Hepatic stellate cell (primary cell): ENCODE results near the gene KCNH4.
"Not testable (repeated sequence)": the region's sequence is repeated elsewhere in the genome, so short reads cannot be mapped to it uniquely, and the experiment has no call there.

Experiments used
- DNase-seq: peaks from one replicate; pipeline ENCODE4 v3.0.0; 2011; ENCODE audit warnings: low spot score

Gene KCNH4

DNA sequence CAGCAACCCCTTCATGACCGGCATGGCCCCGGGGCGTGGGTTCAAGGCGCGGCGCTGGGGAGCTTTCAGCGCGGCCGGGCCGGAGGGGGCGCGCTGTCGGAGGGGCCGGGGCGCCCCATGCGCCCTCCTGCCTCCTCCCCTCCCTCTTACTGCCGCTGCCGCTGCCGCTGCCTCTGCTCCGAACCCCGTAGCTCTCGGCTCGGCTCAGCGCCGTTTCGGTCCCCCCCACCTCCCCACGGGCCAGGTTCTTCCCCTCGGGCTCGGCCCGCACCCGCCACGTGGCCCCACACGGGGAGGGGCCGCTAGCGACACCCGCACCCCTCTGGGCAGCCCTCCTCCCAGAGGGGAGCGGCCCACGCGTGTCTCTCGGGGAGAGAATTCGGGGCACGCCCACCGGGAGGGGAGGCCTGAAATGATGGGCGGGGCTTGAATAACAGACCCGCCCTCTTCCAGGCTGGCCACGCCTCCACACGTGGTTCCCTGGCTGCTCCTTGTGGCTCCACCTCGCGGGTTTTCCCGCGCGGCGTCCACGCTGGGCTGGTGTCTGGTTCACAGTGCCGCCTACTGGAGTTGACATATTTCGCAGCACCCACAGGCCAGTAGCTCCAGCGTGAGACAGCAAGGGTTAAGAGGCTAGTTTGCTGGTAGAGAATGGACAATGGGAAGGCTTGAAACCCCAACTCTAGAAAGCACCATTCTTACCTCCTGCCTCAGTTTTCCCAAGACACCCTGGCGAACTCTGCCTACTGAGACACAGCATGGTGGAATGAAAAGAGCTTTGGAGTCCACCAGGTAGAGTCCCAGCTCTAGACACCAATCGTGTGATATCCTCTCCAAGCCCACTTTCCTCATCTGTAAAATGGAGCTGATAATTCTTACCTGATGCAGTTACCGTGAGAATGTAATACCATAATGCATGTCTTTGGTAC lies at the start of gene KCNH4:
KCNH4 (minus strand) TSS at position 221 of the 929 bp plus-strand sequence; CDS start at position 24, 197 bp downstream.
- DNase-seq, result peak; percentile 78

GRCh38 chr17:42230225-42230624 lies 49.3 kb upstream of the KCNH4 start:
- no peak for DNase-seq

DNA sequence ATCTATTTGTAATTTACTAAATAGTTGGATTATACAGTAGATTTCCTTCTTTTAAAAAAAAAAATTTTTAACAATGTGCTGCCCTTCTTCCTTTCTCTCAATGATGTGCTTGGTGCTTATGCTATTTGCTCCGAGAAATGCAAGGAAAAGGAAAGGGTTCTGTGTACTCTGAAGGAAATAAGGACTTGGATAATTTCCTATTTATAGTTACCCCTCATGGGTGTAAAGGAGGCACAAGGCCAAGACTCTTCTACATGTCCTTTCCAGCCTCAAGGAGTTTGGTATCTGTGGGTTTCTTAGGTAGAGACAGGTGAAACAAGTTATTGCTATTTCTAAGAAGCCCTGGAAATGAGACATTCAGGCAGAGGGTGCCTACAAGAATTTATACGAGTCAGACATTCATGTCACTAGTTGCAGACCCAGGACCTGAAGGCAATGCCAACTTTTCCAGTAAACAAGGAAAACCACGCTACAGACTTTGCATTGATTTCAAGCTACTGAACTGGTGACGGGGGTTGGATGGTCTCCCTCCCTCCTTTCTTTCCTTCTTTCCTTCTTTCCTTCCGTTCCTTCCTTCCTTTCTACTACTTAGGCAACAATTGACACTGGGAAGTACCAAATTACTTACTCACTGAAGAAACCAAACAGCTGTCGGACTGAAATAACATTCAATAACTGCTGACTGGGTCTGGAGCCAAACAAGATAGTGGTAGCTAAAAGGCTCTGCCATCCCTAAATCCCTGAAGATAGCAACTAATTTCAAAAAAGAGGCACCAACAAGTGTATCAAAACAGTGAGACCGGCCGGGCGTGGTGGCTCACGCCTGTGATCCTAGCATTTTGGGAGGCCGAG lies 47.1 kb upstream of the KCNH4 start:
- DNase-seq, result peak; percentile 50

DNA sequence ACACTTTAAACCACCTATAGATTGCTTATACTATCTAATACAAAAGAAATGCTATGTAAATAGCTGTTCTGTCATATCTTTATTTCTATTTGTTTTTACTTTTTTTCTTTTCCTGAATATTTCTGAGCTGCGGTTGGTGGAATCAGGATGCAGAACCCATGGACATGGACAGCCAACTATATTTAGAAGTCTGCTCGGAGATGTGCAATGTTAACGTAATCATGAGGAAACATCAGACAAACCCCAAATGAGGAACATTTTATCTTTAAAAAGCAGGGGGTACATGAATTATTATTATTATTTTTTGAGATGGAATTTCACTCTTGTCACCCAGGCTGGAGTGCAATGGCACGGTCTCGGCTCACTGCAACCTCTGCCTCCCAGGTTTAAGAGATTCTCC lies 44.7 kb upstream of the KCNH4 start:
- no peak for DNase-seq

- DNase-seq, result no peak
These were observed 43.7 kb upstream of the KCNH4 start for GRCh38 chr17:42224651-42225050.

DNA sequence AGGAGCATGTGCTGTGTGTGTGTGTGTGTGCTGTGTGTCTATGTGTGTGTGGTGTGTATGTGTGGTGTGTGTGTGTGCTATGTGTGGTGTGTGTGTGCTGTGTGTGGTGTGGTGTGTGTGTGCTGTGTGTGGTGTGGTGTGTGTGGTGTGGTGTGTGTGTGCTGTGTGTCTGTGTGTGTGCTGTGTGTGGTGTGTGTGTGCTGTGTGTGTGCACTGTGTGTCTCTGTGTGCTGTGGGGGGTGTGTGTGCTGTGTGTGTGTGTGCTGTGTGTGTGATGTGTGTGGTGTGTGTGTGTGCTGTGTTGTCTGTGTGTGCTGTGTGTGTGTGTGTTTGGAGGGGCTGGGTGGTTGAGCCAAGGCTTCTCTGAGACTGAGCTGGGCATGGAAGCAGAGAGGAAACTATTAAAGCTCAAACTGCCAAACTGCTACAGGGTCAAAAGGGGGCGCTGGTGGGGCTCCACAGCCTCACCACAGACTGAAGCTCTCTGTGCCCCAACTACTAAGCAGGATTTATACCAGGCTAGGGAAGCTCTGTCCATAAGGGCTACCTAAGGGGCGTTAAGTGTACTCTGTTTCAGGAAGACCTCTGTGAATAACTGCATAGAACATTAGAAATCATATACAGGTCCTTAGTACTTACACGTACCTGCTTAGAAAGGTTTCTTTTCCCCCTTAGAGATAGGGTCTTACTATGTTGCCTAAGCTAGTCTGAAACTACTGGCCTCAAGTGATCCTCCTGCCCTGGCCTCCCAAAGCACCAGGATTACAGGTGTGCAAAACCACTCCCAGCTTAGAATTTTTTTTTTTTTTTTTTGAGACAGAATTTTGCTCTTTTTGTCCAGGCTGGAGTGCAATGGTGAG lies 41.2 kb upstream of the KCNH4 start:
- peak; percentile 57 for DNase-seq

GRCh38 chr17:42219280-42219679 lies 38.3 kb upstream of the KCNH4 start:
- not testable (repeated sequence) for DNase-seq

- DNase-seq, result no peak
These were observed 33.2 kb upstream of the KCNH4 start for GRCh38 chr17:42214156-42214555.

GRCh38 chr17:42212382-42212781 lies 31.4 kb upstream of the KCNH4 start:
- DNase-seq, result no peak

- not testable (repeated sequence) for DNase-seq
These were observed 31.0 kb upstream of the KCNH4 start for GRCh38 chr17:42211921-42212341.

GRCh38 chr17:42210046-42210445 lies 29.1 kb upstream of the KCNH4 start:
- no peak for DNase-seq

GRCh38 chr17:42206153-42206612 lies 25.2 kb upstream of the KCNH4 start:
- not testable (repeated sequence) for DNase-seq

- no peak for DNase-seq
These were observed 22.4 kb upstream of the KCNH4 start for GRCh38 chr17:42203354-42203753.

DNA sequence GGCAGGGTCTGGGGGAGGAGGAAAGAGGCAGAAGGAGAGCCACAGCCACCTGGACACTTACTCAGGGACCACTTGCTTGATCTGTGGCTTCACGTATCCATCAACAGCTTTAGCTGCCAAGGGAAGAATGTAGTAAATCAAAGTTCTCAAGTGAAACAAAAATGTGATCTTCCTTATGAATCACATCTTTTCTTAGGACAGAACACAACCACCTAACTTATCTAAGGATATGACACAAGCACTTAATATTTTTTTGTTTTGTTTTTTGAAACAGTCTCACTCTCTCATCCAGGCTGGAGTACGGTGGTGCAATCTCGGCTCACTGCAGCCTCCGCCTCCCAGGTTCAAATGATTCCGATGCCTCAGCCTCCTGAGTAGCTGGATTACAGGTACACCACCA lies 21.8 kb upstream of the KCNH4 start:
- no peak for DNase-seq

DNA sequence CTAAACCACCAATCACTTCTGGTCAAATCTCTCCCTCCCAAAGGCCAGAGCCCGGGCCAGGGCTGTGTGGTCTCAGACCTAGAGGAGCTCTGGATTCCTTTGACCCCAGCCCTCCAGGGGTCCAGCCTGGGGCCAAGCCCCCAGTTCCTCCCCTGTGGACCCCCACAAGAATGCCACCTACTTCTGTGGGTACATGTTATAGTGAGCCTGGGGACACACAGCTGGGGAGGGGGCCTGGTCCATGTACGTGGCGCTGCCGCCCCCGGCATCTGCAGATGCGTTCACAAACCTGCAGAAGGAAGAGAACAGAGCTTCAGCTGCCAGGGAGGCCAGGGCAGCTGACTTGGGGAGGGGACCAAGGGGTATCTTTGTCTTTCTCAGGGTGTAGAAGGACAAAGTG lies 21.2 kb upstream of the KCNH4 start:
- DNase-seq, result no peak

DNA sequence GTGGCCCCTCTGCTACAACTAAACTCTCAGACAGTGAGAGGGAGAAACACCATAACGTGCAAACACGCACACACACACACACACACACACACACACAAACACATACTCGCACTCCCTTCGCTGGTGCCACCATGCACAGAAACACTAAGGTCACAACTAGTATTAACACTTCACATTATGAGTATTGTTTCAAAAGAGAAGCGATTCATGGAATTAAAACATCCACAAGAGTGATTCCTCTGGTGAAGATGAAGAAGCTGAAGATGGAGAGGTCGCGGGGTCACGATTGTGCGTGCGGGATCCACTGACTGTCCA lies 20.5 kb upstream of the KCNH4 start:
- no peak for DNase-seq

DNA sequence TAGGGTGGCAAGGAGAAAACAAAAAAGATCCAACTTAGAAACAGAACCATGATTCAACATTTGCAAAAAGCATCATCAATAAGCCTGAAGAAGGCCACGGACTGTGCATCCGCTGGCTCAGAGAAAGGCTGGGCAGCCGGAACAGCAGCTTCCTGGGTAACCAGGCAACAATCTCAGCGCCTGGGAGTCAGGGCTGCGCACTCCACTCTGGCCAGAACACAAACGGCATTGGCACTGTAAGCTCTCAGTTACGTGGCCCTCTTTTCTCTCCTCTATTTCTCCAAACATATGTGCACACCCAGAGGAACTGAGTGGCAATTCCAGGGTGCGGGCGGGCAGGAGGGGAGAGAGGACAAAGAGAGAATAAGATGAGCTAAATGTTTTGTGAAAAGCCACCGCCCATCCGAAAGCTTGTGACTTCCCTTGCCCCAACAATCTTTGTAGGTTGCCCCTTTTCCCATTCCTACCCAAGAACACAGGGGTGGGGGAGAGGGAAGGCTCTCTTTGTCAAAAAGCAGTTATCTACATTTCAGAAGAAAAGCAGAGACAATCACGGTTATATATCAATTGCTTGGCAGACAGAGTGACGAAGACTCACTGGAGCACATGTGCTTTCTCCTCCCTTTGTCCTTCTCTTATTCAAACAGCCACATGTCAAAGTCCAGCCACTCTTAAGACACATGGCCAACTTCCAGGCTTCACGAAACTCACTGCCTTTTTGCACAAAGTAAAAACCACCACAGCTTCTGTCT lies 19.9 kb upstream of the KCNH4 start:
- no peak for DNase-seq

DNA sequence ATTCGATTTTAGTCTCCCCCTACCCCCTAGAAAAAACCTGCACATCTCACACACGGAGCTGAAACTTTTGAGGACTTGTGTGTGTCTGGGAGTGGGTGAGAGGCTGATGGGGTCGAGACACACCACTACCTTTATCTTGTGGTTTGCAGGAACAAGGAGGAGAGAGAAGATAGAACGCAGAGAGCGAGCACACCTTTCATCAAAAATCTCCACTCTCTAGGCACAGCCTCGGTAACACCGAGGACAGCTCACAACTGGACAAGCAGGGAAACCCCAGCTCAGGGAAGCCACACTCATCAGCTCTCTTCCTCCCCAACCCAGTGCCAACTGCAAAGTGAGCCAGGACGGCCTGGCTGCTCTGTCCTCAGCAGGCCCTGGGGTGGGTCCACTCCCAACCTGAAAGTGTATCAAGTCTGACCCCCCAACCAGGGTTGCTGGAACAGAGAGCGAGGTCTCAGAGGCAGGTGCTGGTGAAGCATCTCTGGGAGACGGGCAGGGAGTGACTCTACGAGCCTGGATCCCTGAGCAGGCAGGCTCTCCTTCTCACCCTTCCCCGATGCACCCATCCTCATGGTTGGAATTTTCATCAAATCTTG lies 18.6 kb upstream of the KCNH4 start:
- DNase-seq, result no peak

GRCh38 chr17:42198897-42199296 lies 18.0 kb upstream of the KCNH4 start:
- no peak for DNase-seq

DNA sequence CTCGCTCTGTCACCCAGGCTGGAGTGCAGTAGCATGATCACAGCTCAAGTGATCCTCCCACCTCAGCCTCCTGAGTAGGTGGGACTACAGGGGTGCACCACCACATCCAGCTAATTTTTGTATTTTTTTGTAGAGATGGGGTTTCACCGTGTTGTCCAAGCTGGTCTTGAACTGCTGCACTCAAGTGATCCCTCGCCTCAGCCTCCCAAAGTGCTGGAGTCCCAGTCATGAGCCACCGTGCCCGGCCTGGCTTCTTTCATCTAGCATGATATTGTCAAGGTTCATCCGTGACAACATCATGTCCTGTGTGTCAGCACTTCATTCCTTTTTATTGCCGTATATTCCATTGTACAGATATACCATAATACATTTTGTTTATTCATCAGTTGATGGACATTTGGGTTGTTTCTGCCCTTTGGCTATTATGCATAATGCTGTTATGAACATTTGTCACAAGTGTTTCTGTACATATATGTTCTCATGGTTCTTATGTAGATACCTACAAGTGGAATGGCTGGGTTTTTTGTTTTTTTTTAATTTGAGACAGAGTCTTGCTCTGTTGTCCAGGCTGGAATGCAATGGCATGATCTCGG lies 16.7 kb upstream of the KCNH4 start:
- no peak for DNase-seq
